GM12874 (cell line): ENCODE results near the gene PGRMC1.

Source experiments
- CTCF ChIP-seq: IDR thresholded peaks from 2 replicates; pipeline ENCODE4 v1.5.1; 2011; ENCODE audit warnings: low read depth, mild to moderate bottlenecking, control low read depth, low read length, moderate library complexity; ENCODE audit not compliant: insufficient read depth

PGRMC1 gene

GRCh38 chrX:119235872-119236622 lies at the start of gene PGRMC1:
TSS of gene PGRMC1 (plus strand) at chrX:119236285. CDS start at chrX:119236364, 79 bp downstream.
- TF ChIP-seq CTCF: no peak

GRCh38 chrX:119186763-119187162 lies 49.3 kb upstream of the PGRMC1 start:
- TF ChIP-seq CTCF: no peak

- no peak for TF ChIP-seq CTCF
Observed at GRCh38 chrX:119187298-119187697, 48.8 kb upstream of the PGRMC1 start.

GRCh38 chrX:119189115-119189514 lies 47.0 kb upstream of the PGRMC1 start:
- TF ChIP-seq CTCF: no peak

GRCh38 chrX:119189595-119189994 lies 46.5 kb upstream of the PGRMC1 start:
- no peak for TF ChIP-seq CTCF

GRCh38 chrX:119190091-119190681 lies 45.9 kb upstream of the PGRMC1 start:
- TF ChIP-seq CTCF: no peak

GRCh38 chrX:119190831-119191230 lies 45.3 kb upstream of the PGRMC1 start:
- TF ChIP-seq CTCF: no peak
